HepG2 (cell line): ENCODE data around the gene KCNJ1. TPM values are rescaled to one million over a fixed set of nuclear protein-coding genes. Genes with fewer than 3 reads are reported as not detected.

Experiments
- ATAC-seq: fragments of 200-7000 bp; cut with Tn5 transposase; 3 replicates; pipeline ENCODE4 v1.9.1; 2020; ENCODE audit warnings: mild to moderate bottlenecking, moderate library complexity
- BruUV-seq: library from RNA; stranded (reverse); fragments of 400-500 nt; replicated peaks from 2 replicates; lab custom pipeline; 2021; lab: Mats Ljungman, UMichigan
- CTCF ChIA-PET: fragments of 300-600 bp; formaldehyde crosslinking; extraction: SDS; loops from one replicate; lab custom pipeline; 2021; ENCODE audit warnings: low total read pairs, inconsistent platforms, low intra/inter-chr PET ratio; lab: Yijun Ruan, JAX
- POLR2A ChIA-PET: fragments of 350-600 bp; sonication (Branson Sonifier 250); formaldehyde crosslinking; loops from one replicate; lab custom pipeline; 2020; ENCODE audit warnings: antibody characterized with exemption, inconsistent platforms; lab: Yijun Ruan, JAX
- DNase-seq: peaks from one replicate; pipeline ENCODE4 v3.0.0-alpha.2; 2015; ENCODE audit warnings: low spot score
- FAIRE-seq: peaks from 3 replicates; lab custom pipeline; 2011; peaks lifted over from hg19 to GRCh38; lab: Jason Lieb, UNC
- H2AFZ ChIP-seq: one replicate; pipeline ENCODE4 v1.6.1; 2011; ENCODE audit warnings: low read length, inconsistent platforms
- H3K27ac ChIP-seq: fragments of 300-600 bp; 3 replicates; pipeline ENCODE4 v1.8.0; 2011; ENCODE audit warnings: mixed run types, mild to moderate bottlenecking, mixed read lengths, low read length, inconsistent platforms; ENCODE audit not compliant: insufficient read depth; ENCODE audit errors: extremely low read length
- H3K27me3 ChIP-seq, 2 experiments: fragments of 200-600 bp in 1 of 2; 2 replicates in 1 of 2; 3 replicates in 1 of 2; pipeline versions ENCODE4 v1.6.0 to v1.8.0; 2011; ENCODE audit warnings: low read length in 2 of 2, mild to moderate bottlenecking in 2 of 2, moderate library complexity in 2 of 2, inconsistent platforms in 1 of 2; ENCODE audit not compliant: insufficient read depth in 2 of 2, control insufficient read depth in 1 of 2
- H3K36me3 ChIP-seq, 2 experiments: fragments of 200-600 bp in 1 of 2; replicated peaks in 1 of 2; 2 replicates in 1 of 2; 3 replicates in 1 of 2; pipeline versions ENCODE4 v1.5.1 to v1.8.0; 2011; ENCODE audit warnings: low read length in 2 of 2, inconsistent platforms in 1 of 2; ENCODE audit not compliant: insufficient read depth in 2 of 2, control insufficient read depth in 1 of 2
- H3K4me1 ChIP-seq: 2 replicates; pipeline ENCODE4 v1.5.1; 2012; ENCODE audit warnings: low read length, inconsistent platforms; ENCODE audit not compliant: insufficient read depth
- H3K4me2 ChIP-seq: 2 replicates; pipeline ENCODE4 v1.6.0; 2011; ENCODE audit warnings: low read depth, low read length, inconsistent platforms
- H3K4me3 ChIP-seq, 3 experiments: fragments of 200-600 bp in 1 of 3; sonication (generic), shearing (Covaris generic) in 1 of 3; replicated peaks in 1 of 3; 2 replicates each; pipeline ENCODE4 v1.5.1; 2011 to 2016; ENCODE audit warnings: low read length in 3 of 3, inconsistent platforms in 2 of 3, low read depth in 2 of 3, mild to moderate bottlenecking in 2 of 3, control low read depth in 1 of 3, mixed read lengths in 1 of 3; ENCODE audit not compliant: insufficient read depth in 1 of 3
- H3K79me2 ChIP-seq: one replicate; pipeline ENCODE4 v1.6.1; 2011; ENCODE audit warnings: low read length, inconsistent platforms; ENCODE audit not compliant: insufficient read depth
- H3K9ac ChIP-seq: 2 replicates; pipeline ENCODE4 v1.6.0; 2011; ENCODE audit warnings: mild to moderate bottlenecking, low read depth, low read length, inconsistent platforms; ENCODE audit not compliant: insufficient read depth
- H3K9me3 ChIP-seq: 2 replicates; pipeline ENCODE4 v1.5.1; 2012; ENCODE audit warnings: mild to moderate bottlenecking, low read length
- H4K20me1 ChIP-seq: 2 replicates; pipeline ENCODE4 v1.6.0; 2011; ENCODE audit warnings: inconsistent platforms, mild to moderate bottlenecking, low read length, moderate library complexity; ENCODE audit not compliant: insufficient read depth
- ATF7-NPFF ChIP-seq: sonication (generic); formaldehyde crosslinking; IDR thresholded peaks from 2 replicates; pipeline ENCODE4 v1.8.1; 2023; ENCODE audit warnings: mild to moderate bottlenecking, low read depth, missing genetic modification reagents, moderate library complexity
- ATRX ChIP-seq: sonication (generic); formaldehyde crosslinking; IDR thresholded peaks from 2 replicates; pipeline ENCODE4 v1.4.0; 2020; ENCODE audit warnings: missing genetic modification reagents, borderline replicate concordance
- CEBPB ChIP-seq: IDR thresholded peaks from 2 replicates; pipeline ENCODE4 v1.6.1; 2011; ENCODE audit warnings: low read depth, low read length, improper control_type of control experiment, borderline replicate concordance
- KLF12 ChIP-seq: sonication (generic); formaldehyde crosslinking; IDR thresholded peaks from 2 replicates; pipeline ENCODE4 v1.4.0; 2020; ENCODE audit warnings: missing genetic modification reagents, borderline replicate concordance
- MEIS1 ChIP-seq: sonication (generic); formaldehyde crosslinking; IDR thresholded peaks from 2 replicates; pipeline ENCODE4 v1.9.0; 2021; ENCODE audit warnings: mild to moderate bottlenecking, missing genetic modification reagents, moderate library complexity, borderline replicate concordance
- MYC ChIP-seq: sonication (generic); formaldehyde crosslinking; IDR thresholded peaks from 2 replicates; pipeline ENCODE4 v1.9.0; 2021; ENCODE audit warnings: missing genetic modification reagents, borderline replicate concordance
- POLR2G ChIP-seq: fragments of 200-400 bp; formaldehyde crosslinking; IDR thresholded peaks from 2 replicates; pipeline ENCODE4 v1.6.1; 2018; ENCODE audit warnings: mild to moderate bottlenecking, low read depth, low read length, moderate library complexity
- RNF2 ChIP-seq: fragments of 450-650 bp; conservative IDR thresholded peaks from 2 replicates; pipeline ENCODE4 v1.6.1; 2016; ENCODE audit warnings: low read depth
- ZBTB7B ChIP-seq: sonication (generic); formaldehyde crosslinking; IDR thresholded peaks from 2 replicates; pipeline ENCODE4 v1.4.0; 2020; ENCODE audit warnings: missing genetic modification reagents
- ZNF605 ChIP-seq: sonication (generic); formaldehyde crosslinking; IDR thresholded peaks from 2 replicates; pipeline ENCODE4 v1.8.0; 2022; ENCODE audit warnings: mild to moderate bottlenecking, missing genetic modification reagents
- ZNF7 ChIP-seq: IDR thresholded peaks from 2 replicates; pipeline ENCODE4 v1.6.1; 2016; ENCODE audit warnings: missing biosample characterization, missing genetic modification reagents
- ZSCAN9 ChIP-seq: IDR thresholded peaks from 2 replicates; pipeline ENCODE4 v1.6.1; 2016; ENCODE audit warnings: borderline replicate concordance
- WGBS: methylation state at CpG from one replicate; pipeline ENCODE4 v1.1.6; 2017; ENCODE audit warnings: low lambda C conversion rate; 5-methylcytosine and 5-hydroxymethylcytosine counted together
- in situ Hi-C: cut with HindIII; loops from 2 replicates; pipeline ENCODE4 v1.10.0; 2017; ENCODE audit warnings: low pct_unique_long_range_greater_than_20kb; ENCODE audit not compliant: extremely low pct_ligation_motif_present
- intact Hi-C: fragments of 100-400 bp; cut with micrococcal nuclease; formaldehyde crosslinking; loops from one replicate; pipeline ENCODE4 v1.10.0; 2022; ENCODE audit not compliant: unreplicated experiment
- polyA plus RNA-seq, 8 experiments: library from polyadenylated mRNA; depleted of rRNA in 3 of 8; stranded (reverse) in 7 of 8; unstranded in 1 of 8; fragments of >200 nt; fragmentation: Illumina TruSeq in 4 of 8; extraction: Trizol in 4 of 8; gene quantifications; 2 replicates each; pipeline versions ENCODE4 v1.2.1 to v1.2.3, GENCODE V29; 2011 to 2016; ENCODE audit warnings: low read depth in 4 of 8, missing spikeins in 1 of 8, mixed read lengths in 1 of 8; ENCODE audit not compliant: insufficient read depth in 1 of 8
- total RNA-seq, 5 experiments: library from RNA; depleted of rRNA; stranded (reverse); fragments of >200 nt; fragmentation: Illumina TruSeq; extraction: Trizol; gene quantifications; 2 replicates each; pipeline ENCODE4 v1.2.3, GENCODE V29; 2016; ENCODE audit warnings: low read depth in 1 of 5
- TF ChIP-seq, protein P1 (sequence below): sonication (generic); formaldehyde crosslinking; IDR thresholded peaks from 2 replicates; pipeline ENCODE4 v1.5.1; 2020; ENCODE audit warnings: missing genetic modification reagents, mild to moderate bottlenecking, borderline replicate concordance
- TF ChIP-seq, protein P2 (sequence below): sonication (generic); formaldehyde crosslinking; IDR thresholded peaks from 2 replicates; pipeline ENCODE4 v1.8.0; 2022; ENCODE audit warnings: mild to moderate bottlenecking, missing genetic modification reagents, borderline replicate concordance
- TF ChIP-seq, protein P3 (sequence below): sonication (generic); formaldehyde crosslinking; IDR thresholded peaks from 2 replicates; pipeline ENCODE4 v1.4.0; 2020; ENCODE audit warnings: mild to moderate bottlenecking, low read depth, missing genetic modification reagents
- TF ChIP-seq, protein P4 (sequence below): sonication (generic); formaldehyde crosslinking; IDR thresholded peaks from 2 replicates; pipeline ENCODE4 v1.5.1; 2020; ENCODE audit warnings: missing genetic modification reagents, mild to moderate bottlenecking, borderline replicate concordance
- TF ChIP-seq, protein P5 (sequence below): sonication (generic); formaldehyde crosslinking; conservative IDR thresholded peaks from 2 replicates; pipeline ENCODE4 v1.8.1; 2023; ENCODE audit warnings: missing genetic modification reagents
- TF ChIP-seq, protein P6 (sequence below): sonication (generic); formaldehyde crosslinking; IDR thresholded peaks from 2 replicates; pipeline ENCODE4 v1.8.0; 2022; ENCODE audit warnings: mild to moderate bottlenecking, missing genetic modification reagents, moderate library complexity

KCNJ1 gene
- total and polyA plus RNA-seq, 2 of the 13 experiments (the other 11 are each of a cell fraction or from before 2014, with no cell fraction given): not detected

DNA sequence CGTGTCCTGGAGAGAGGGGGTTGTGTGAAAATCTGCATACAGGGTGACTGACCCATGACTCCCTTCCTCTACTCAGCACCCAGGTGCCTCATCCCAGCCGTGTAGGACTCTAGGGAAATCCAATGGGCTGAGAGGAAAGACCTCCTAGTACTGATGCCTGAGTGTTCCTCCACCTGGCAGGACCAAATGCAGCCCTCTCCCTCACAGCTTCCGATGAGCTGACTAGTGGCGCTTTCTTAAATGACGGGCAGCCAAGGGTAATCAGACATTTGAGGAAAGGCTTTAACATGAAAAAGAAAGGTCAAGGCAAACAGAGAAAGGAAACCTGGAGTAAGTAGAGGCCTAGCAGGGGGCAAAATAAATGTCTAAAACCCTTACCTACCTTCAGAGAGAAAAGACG, 5.0 kb upstream of the KCNJ1 start:
- ATAC-seq (no peak), DNase-seq (no peak), FAIRE-seq (no peak)
- intact Hi-C loops: no loop called here
- Histone ChIP-seq H2AFZ (no peak overlapping the region), H3K36me3 (no peaks in the 10 kb centered on the region), H3K4me1 (0 out of 2 replicates have a peak, but pooled peaks cover 8% of the 10 kb centered on the region), H3K27ac (no peak overlapping the region), H3K9ac (no peak overlapping the region), H3K4me3 (no peak overlapping the region), H3K9me3 (no peaks in the 10 kb centered on the region), H3K27me3 (peaks cover 6 to 23% of the 10 kb centered on the region in 2 experiments; a peak in 4 of 5 replicates), H3K4me2 (no peak overlapping the region), H3K79me2 (no peaks in the 10 kb centered on the region), H4K20me1 (no peaks in the 10 kb centered on the region)
- POLR2A ChIA-PET: no interaction called here
- CTCF ChIA-PET: no interaction called here
- WGBS: 49% methylated on average over 5 of the region's 6 CpGs
- in situ Hi-C loops: no loop called here
- BruUV-seq: no TSS peak
- TF ChIP-seq ZSCAN9 (CRISPR knock-in tag): no peak
- TF ChIP-seq, protein P1, sequence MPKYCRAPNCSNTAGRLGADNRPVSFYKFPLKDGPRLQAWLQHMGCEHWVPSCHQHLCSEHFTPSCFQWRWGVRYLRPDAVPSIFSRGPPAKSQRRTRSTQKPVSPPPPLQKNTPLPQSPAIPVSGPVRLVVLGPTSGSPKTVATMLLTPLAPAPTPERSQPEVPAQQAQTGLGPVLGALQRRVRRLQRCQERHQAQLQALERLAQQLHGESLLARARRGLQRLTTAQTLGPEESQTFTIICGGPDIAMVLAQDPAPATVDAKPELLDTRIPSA (CRISPR knock-in tag): no peak
- no peak for TF ChIP-seq RNF2
- TF ChIP-seq ZBTB7B (CRISPR knock-in tag): no peak
- TF ChIP-seq, protein P2, sequence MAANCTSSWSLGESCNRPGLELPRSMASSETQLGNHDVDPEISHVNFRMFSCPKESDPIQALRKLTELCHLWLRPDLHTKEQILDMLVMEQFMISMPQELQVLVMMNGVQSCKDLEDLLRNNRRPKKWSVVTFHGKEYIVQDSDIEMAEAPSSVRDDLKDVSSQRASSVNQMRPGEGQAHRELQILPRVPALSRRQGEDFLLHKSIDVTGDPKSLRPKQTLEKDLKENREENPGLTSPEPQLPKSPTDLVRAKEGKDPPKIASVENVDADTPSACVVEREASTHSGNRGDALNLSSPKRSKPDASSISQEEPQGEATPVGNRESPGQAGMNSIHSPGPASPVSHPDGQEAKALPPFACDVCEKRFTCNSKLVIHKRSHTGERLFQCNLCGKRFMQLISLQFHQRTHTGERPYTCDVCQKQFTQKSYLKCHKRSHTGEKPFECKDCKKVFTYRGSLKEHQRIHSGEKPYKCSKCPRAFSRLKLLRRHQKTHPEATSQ (CRISPR knock-in tag): no peak
- TF ChIP-seq ZNF7: no peak
- TF ChIP-seq, protein P3, sequence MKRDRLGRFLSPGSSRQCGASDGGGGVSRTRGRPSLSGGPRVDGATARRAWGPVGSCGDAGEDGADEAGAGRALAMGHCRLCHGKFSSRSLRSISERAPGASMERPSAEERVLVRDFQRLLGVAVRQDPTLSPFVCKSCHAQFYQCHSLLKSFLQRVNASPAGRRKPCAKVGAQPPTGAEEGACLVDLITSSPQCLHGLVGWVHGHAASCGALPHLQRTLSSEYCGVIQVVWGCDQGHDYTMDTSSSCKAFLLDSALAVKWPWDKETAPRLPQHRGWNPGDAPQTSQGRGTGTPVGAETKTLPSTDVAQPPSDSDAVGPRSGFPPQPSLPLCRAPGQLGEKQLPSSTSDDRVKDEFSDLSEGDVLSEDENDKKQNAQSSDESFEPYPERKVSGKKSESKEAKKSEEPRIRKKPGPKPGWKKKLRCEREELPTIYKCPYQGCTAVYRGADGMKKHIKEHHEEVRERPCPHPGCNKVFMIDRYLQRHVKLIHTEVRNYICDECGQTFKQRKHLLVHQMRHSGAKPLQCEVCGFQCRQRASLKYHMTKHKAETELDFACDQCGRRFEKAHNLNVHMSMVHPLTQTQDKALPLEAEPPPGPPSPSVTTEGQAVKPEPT (CRISPR knock-in tag): no peak
- TF ChIP-seq ATF7-NPFF (CRISPR knock-in tag): no peak
- TF ChIP-seq CEBPB: no peak
- no peak for TF ChIP-seq MYC (CRISPR knock-in tag)
- TF ChIP-seq, protein P4, sequence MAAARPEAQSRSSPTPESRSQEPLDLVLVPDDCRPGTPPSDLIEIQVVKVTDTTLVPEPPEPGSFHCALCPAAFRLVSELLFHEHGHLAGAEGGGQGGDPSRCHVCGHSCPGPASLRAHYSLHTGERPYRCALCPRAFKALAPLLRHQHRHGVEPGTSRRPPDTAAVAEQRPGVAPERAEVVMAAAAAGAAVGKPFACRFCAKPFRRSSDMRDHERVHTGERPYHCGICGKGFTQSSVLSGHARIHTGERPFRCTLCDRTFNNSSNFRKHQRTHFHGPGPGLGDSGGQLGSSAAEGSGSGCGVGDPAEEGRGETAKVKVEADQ (CRISPR knock-in tag): no peak
- TF ChIP-seq MEIS1 (CRISPR knock-in tag): no peak
- TF ChIP-seq POLR2G: no peak
- TF ChIP-seq ATRX (CRISPR knock-in tag): no peak
- no peak for TF ChIP-seq KLF12 (CRISPR knock-in tag)
- TF ChIP-seq, protein P5, sequence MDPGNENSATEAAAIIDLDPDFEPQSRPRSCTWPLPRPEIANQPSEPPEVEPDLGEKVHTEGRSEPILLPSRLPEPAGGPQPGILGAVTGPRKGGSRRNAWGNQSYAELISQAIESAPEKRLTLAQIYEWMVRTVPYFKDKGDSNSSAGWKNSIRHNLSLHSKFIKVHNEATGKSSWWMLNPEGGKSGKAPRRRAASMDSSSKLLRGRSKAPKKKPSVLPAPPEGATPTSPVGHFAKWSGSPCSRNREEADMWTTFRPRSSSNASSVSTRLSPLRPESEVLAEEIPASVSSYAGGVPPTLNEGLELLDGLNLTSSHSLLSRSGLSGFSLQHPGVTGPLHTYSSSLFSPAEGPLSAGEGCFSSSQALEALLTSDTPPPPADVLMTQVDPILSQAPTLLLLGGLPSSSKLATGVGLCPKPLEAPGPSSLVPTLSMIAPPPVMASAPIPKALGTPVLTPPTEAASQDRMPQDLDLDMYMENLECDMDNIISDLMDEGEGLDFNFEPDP: no peak
- TF ChIP-seq ZNF605 (CRISPR knock-in tag): no peak
- TF ChIP-seq, protein P6, sequence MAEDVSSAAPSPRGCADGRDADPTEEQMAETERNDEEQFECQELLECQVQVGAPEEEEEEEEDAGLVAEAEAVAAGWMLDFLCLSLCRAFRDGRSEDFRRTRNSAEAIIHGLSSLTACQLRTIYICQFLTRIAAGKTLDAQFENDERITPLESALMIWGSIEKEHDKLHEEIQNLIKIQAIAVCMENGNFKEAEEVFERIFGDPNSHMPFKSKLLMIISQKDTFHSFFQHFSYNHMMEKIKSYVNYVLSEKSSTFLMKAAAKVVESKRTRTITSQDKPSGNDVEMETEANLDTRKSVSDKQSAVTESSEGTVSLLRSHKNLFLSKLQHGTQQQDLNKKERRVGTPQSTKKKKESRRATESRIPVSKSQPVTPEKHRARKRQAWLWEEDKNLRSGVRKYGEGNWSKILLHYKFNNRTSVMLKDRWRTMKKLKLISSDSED (CRISPR knock-in tag): no peak
